OCI-LY7 (cell line): Measurements from ENCODE around the gene HBE1.

Experiments used
- EZH2phosphoT487 ChIP-seq: fragments of 200-600 bp; sonication (generic); IDR thresholded peaks from 2 replicates; pipeline ENCODE4 v1.6.1; 2018; ENCODE audit warnings: low read depth, borderline replicate concordance, mild to moderate bottlenecking, mixed run types, antibody characterized with exemption, low read length, moderate library complexity, mixed read lengths
- TF ChIP-seq, protein P1 (sequence below): fragments of 200-600 bp; sonication (generic); conservative IDR thresholded peaks from 2 replicates; pipeline ENCODE4 v1.5.1; 2014; ENCODE audit warnings: mild to moderate bottlenecking, antibody characterized with exemption, low read length, moderate library complexity, mixed read lengths

DNA sequence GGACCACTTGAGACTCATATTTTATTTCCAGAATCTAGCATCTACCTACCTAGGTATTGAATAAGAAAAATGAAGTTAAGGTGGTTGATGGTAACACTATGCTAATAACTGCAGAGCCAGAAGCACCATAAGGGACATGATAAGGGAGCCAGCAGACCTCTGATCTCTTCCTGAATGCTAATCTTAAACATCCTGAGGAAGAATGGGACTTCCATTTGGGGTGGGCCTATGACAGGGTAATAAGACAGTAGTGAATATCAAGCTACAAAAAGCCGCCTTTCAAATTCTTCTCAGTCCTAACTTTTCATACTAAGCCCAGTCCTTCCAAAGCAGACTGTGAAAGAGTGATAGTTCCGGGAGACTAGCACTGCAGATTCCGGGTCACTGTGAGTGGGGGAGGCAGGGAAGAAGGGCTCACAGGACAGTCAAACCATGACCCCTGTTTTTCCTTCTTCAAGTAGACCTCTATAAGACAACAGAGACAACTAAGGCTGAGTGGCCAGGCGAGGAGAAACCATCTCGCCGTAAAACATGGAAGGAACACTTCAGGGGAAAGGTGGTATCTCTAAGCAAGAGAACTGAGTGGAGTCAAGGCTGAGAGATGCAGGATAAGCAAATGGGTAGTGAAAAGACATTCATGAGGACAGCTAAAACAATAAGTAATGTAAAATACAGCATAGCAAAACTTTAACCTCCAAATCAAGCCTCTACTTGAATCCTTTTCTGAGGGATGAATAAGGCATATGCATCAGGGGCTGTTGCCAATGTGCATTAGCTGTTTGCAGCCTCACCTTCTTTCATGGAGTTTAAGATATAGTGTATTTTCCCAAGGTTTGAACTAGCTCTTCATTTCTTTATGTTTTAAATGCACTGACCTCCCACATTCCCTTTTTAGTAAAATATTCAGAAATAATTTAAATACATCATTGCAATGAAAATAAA, 44.9 kb downstream of the HBE1 start:
- TF ChIP-seq, protein P1, sequence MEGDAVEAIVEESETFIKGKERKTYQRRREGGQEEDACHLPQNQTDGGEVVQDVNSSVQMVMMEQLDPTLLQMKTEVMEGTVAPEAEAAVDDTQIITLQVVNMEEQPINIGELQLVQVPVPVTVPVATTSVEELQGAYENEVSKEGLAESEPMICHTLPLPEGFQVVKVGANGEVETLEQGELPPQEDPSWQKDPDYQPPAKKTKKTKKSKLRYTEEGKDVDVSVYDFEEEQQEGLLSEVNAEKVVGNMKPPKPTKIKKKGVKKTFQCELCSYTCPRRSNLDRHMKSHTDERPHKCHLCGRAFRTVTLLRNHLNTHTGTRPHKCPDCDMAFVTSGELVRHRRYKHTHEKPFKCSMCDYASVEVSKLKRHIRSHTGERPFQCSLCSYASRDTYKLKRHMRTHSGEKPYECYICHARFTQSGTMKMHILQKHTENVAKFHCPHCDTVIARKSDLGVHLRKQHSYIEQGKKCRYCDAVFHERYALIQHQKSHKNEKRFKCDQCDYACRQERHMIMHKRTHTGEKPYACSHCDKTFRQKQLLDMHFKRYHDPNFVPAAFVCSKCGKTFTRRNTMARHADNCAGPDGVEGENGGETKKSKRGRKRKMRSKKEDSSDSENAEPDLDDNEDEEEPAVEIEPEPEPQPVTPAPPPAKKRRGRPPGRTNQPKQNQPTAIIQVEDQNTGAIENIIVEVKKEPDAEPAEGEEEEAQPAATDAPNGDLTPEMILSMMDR, result no peak
- no peak for TF ChIP-seq EZH2phosphoT487
